GM12874 (cell line): ENCODE data around the gene CPB2.

ENCODE experiments used
- TF ChIP-seq, protein P1 (sequence below): IDR thresholded peaks from 2 replicates; pipeline ENCODE4 v1.5.1; 2011; ENCODE audit warnings: low read depth, mild to moderate bottlenecking, control low read depth, low read length, moderate library complexity; ENCODE audit not compliant: insufficient read depth

CPB2 gene

DNA sequence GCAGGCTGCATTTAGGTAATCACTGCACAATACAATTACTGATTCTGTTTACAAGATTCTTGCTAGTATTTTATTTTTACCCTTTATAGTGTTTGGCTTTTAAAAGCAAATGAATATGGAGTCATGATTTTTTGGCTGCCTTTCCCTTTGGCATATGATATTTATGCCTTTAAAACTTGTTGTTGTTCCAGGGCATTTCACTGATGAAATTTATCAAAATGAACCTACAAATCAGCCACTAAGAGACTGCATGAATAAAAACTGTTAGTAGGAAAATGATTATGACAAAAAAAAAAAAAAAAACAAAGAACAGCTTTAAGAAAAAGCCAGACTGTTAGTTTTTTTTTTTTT, 2.6 kb downstream of the CPB2 start:
- TF ChIP-seq, protein P1, sequence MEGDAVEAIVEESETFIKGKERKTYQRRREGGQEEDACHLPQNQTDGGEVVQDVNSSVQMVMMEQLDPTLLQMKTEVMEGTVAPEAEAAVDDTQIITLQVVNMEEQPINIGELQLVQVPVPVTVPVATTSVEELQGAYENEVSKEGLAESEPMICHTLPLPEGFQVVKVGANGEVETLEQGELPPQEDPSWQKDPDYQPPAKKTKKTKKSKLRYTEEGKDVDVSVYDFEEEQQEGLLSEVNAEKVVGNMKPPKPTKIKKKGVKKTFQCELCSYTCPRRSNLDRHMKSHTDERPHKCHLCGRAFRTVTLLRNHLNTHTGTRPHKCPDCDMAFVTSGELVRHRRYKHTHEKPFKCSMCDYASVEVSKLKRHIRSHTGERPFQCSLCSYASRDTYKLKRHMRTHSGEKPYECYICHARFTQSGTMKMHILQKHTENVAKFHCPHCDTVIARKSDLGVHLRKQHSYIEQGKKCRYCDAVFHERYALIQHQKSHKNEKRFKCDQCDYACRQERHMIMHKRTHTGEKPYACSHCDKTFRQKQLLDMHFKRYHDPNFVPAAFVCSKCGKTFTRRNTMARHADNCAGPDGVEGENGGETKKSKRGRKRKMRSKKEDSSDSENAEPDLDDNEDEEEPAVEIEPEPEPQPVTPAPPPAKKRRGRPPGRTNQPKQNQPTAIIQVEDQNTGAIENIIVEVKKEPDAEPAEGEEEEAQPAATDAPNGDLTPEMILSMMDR: no peak

DNA sequence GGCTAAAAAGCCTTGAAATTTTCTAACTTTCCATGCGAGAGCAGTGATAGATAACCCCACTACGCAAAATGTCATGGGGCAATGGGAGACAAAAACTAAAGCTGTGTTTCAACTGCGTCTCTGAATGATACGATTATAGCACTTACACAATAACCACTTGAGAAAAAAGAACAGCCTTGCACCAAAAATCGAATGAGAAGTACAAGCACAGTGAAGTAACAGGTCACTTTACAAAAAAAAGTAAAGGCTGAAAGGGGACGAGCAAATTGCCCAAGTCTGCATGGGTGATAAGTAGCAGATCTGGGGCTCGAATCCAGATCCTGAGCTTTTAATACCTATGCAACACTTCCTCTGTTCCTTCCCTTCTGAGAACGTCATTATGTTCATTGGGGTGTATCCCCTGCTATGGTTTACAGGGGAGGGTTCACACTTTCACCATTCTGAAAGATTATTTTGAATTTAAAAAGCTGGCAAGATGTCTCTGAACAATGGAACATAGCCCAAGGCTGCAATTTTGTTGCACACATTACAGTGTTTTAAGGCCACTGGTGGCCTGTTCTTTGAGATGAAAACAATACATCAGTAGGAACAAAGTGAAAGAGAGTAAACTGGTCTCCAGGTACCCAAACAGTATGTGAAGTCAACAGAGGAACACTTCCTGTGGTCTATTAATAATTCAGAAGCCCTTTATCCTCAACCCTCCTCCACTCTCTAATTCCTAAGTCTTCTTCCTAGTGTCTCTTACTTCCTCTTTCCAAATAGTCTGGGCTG, 3.2 kb downstream of the CPB2 start:
- TF ChIP-seq, protein P1: no peak

DNA sequence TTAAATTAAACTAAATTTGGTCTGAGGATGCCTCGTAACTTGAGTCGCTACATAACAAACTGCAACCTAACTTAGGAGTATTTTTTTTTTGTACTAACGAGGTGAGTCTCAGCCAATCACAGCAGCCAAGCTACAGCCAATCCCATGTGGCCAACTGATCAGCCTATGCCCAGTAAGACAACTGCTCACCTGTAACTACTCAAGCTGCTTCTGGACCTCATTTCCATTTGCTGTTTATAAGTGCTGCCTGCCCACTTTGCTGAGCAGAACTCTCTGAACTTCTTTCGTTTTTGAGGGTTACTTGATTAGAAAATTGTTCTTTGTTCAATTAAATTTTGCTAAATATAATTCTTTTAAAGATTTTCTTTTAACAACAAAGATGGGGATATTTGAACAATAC, 3.8 kb downstream of the CPB2 start:
- TF ChIP-seq, protein P1: no peak

DNA sequence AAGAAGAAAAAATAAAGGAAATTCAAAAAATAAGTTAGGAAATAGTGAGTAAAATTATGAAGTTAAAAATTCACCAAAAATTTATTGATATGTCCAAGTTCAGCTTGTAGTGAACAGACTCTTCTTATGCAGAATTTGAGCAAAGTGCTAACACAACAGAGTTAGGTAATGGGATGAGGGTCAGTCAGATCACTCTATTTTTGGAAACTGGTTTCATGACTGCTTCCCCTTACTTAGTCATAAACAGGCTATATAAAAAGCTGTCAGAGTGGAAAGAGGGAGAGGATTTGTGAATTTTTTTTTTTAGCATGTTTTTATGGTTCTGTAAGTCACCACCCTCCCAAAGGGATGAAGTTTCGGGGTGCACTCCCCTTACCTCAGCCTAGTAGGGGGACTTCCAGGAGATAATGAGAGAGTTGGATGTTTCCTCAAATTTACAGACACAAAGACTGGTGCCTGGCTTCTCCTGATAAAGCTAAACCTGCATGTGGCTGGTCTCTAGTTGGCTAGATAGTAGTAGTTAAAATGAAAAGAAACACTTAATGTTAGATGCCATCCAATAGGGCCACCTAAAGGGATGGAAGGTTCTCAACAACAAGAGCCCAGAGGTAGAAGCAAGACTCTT, 4.5 kb downstream of the CPB2 start:
- TF ChIP-seq, protein P1: no peak

DNA sequence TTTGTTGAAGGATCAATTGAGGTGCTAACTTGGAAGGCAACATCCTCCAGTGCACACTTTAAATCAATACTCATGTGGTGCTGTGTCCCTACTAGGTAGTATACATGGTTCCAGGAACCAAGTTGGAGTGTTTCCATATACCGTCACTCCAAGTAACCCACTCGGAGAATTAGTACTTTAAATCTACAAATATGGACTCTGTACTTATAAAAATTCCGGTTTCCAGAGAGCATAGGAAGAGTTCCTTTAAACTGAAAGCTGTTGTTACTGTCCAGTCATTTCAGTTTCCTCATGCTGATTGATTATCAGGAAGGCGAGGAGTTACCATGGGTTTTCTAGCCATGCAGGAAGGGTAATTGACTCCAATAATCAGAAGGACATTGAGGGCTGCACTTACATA, 7.2 kb downstream of the CPB2 start:
- TF ChIP-seq, protein P1: no peak

DNA sequence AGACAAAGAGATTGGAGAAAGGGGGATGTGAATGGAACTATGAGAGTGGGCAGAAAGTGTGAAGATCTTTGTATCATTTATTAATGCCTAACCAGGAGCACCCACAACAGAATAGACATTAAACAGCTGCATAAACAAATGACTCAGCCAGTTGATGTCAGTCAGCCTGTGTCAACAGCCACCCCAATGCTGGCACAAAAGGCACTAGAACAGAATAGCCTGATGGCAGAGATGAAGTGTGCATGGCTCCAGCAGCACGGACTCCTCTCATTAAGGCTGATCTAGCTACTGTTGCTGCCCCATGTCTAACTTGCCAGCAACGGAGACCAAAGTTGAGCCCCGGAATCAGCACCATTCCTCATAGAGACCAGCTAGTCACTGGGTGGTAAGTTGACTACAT, 7.8 kb downstream of the CPB2 start:
- TF ChIP-seq, protein P1: no peak

DNA sequence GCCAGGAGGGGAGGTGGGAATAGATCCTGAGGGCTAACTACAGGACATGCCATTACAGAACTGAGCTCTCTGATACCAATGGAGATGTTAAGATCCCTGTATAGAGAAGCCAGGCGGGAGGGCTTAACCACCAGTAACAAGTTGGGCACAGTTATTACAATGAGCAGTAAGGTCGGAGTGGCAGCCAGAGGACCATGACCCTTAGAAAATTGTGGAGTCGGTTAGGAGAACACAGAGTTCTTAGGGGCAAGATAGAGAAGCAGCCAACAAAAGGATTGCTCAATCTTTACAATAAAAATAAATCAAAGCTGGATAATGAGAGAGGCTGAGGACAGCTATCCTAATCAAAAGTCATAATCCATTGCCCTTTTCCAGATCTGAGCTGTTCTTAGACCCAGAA, 10.4 kb downstream of the CPB2 start:
- TF ChIP-seq, protein P1: no peak
